Type B pancreatic cell (in vitro differentiated cells): ENCODE measurements around the gene SCARF2. TPM values are rescaled to one million over a fixed set of nuclear protein-coding genes. Genes with fewer than 3 reads are reported as not detected.
"Not testable (repeated sequence)": the region's sequence is repeated elsewhere in the genome, so short reads cannot be mapped to it uniquely, and the experiment has no call there.

Experiments
- DNase-seq: peaks from one replicate; pipeline ENCODE4 v3.0.0; 2021; ENCODE audit warnings: mixed read lengths; ENCODE audit not compliant: unreplicated experiment; ENCODE audit errors: extremely low spot score
- H3K27ac Mint-ChIP-seq: 2 replicates; pipeline ENCODE4 v1.8.0; 2021; ENCODE audit warnings: mild to moderate bottlenecking, mixed read lengths
- H3K27me3 Mint-ChIP-seq: 2 replicates; pipeline ENCODE4 v1.8.0; 2021; ENCODE audit warnings: mixed read lengths
- H3K36me3 Mint-ChIP-seq: 2 replicates; pipeline ENCODE4 v1.8.0; 2021; ENCODE audit warnings: mixed read lengths
- H3K4me1 Mint-ChIP-seq: one replicate; pipeline ENCODE4 v1.8.0; 2021; ENCODE audit warnings: mixed read lengths; ENCODE audit not compliant: unreplicated experiment
- H3K4me3 Mint-ChIP-seq: 2 replicates; pipeline ENCODE4 v1.8.0; 2021; ENCODE audit warnings: mild to moderate bottlenecking, mixed read lengths
- H3K9me3 Mint-ChIP-seq: 2 replicates; pipeline ENCODE4 v1.8.0; 2021; ENCODE audit warnings: mixed read lengths
- CTCF ChIP-seq: fragments of 200-600 bp; sonication (generic); conservative IDR thresholded peaks from 2 replicates; pipeline ENCODE4 v1.5.0; 2021; ENCODE audit warnings: antibody characterized with exemption, mild to moderate bottlenecking
- total RNA-seq: library from RNA; stranded (reverse); gene quantifications from 2 replicates; pipeline ENCODE4 v1.2.1, GENCODE V29; 2021; ENCODE audit warnings: low replicate concordance

The SCARF2 gene
- total RNA-seq, 1 donor from 2014 or later, result 21.7 TPM

GRCh38 chr22:20414450-20414849 is 23.2 kb downstream of the SCARF2 start:
- no peak for TF ChIP-seq CTCF
- Mint-ChIP-seq H3K27me3 (no peaks in the 10 kb centered on the region), H3K36me3 (peaks cover 4% of the 10 kb centered on the region), H3K27ac (no peak overlapping the region), H3K4me1 (peaks cover 21% of the 10 kb centered on the region), H3K9me3 (no peaks in the 10 kb centered on the region), H3K4me3 (no peak overlapping the region)
- DNase-seq, result no peak

- TF ChIP-seq CTCF, result no peak
- peaks cover 4% of the 10 kb centered on the region for H3K36me3 Mint-ChIP-seq
- H3K4me1 Mint-ChIP-seq, result peaks cover 19% of the 10 kb centered on the region
- no peak for DNase-seq
- H3K9me3 Mint-ChIP-seq, result no peaks in the 10 kb centered on the region
- no peak overlapping the region for H3K4me3 Mint-ChIP-seq
- no peaks in the 10 kb centered on the region for H3K27me3 Mint-ChIP-seq
- H3K27ac Mint-ChIP-seq, result no peak overlapping the region
Measured at GRCh38 chr22:20414059-20414440, 23.6 kb downstream of the SCARF2 start.

GRCh38 chr22:20413217-20414058 is 24.2 kb downstream of the SCARF2 start:
- Mint-ChIP-seq H3K9me3 (no peaks in the 10 kb centered on the region), H3K27me3 (no peaks in the 10 kb centered on the region), H3K4me3 (no peak overlapping the region), H3K4me1 (peaks cover 17% of the 10 kb centered on the region), H3K36me3 (peaks cover 4% of the 10 kb centered on the region), H3K27ac (no peak overlapping the region)
- TF ChIP-seq CTCF, result no peak
- DNase-seq, result no peak

GRCh38 chr22:20412474-20413216 is 25.0 kb downstream of the SCARF2 start:
- DNase-seq, result no peak
- H3K4me3 Mint-ChIP-seq, result no peak overlapping the region
- H3K27ac Mint-ChIP-seq, result no peak overlapping the region
- H3K27me3 Mint-ChIP-seq, result no peaks in the 10 kb centered on the region
- peaks cover 7% of the 10 kb centered on the region for H3K36me3 Mint-ChIP-seq
- no peaks in the 10 kb centered on the region for H3K9me3 Mint-ChIP-seq
- peaks cover 17% of the 10 kb centered on the region for H3K4me1 Mint-ChIP-seq
- TF ChIP-seq CTCF, result no peak

- Mint-ChIP-seq H3K36me3 (peaks cover 11% of the 10 kb centered on the region), H3K4me1 (peaks cover 17% of the 10 kb centered on the region)
- H3K4me3 Mint-ChIP-seq, DNase-seq, H3K27me3 Mint-ChIP-seq, H3K27ac Mint-ChIP-seq, H3K9me3 Mint-ChIP-seq: not testable (repeated sequence)
Measured at GRCh38 chr22:20409385-20409784, 28.2 kb downstream of the SCARF2 start.

- H3K36me3 Mint-ChIP-seq, result peaks cover 12% of the 10 kb centered on the region
- H3K27me3 Mint-ChIP-seq, result no peaks in the 10 kb centered on the region
- DNase-seq, result no peak
- no peaks in the 10 kb centered on the region for H3K9me3 Mint-ChIP-seq
- H3K4me3 Mint-ChIP-seq, result no peak overlapping the region
- H3K27ac Mint-ChIP-seq, result no peak overlapping the region
- no peak for TF ChIP-seq CTCF
- peaks cover 17% of the 10 kb centered on the region for H3K4me1 Mint-ChIP-seq
Measured at GRCh38 chr22:20408891-20409290, 28.7 kb downstream of the SCARF2 start.
